GM23338 (cell line): ENCODE measurements around the gene ARMH4. TPM values are rescaled to one million over a fixed set of nuclear protein-coding genes. Genes with fewer than 3 reads are reported as not detected.

Source experiments
- ATAC-seq: fragments of 200-7000 bp; cut with Tn5 transposase; 3 replicates; pipeline ENCODE4 v1.9.1; 2020
- DNase-seq: peaks from one replicate; pipeline ENCODE4 v3.0.0-alpha.2; 2015; ENCODE audit warnings: low spot score
- H2AFZ ChIP-seq: fragments of 200-600 bp; sonication (generic); 2 replicates; pipeline ENCODE4 v1.8.0; 2016; ENCODE audit warnings: antibody characterized with exemption, mild to moderate bottlenecking, moderate library complexity
- H3F3A ChIP-seq: fragments of 200-600 bp; sonication (generic); replicated peaks from 2 replicates; pipeline ENCODE4 v1.8.0; 2017; ENCODE audit warnings: antibody characterized with exemption, mixed run types, low read depth
- H3K27ac ChIP-seq: fragments of 200-600 bp; sonication (generic); 2 replicates; pipeline ENCODE4 v1.6.1; 2016; ENCODE audit warnings: low read depth
- H3K27me3 ChIP-seq: fragments of 200-600 bp; sonication (generic); 2 replicates; pipeline ENCODE4 v1.8.0; 2016; ENCODE audit warnings: mild to moderate bottlenecking, mixed run types, moderate library complexity; ENCODE audit not compliant: insufficient read depth
- H3K36me3 ChIP-seq: fragments of 200-600 bp; sonication (generic); 2 replicates; pipeline ENCODE4 v1.8.0; 2016; ENCODE audit warnings: mild to moderate bottlenecking; ENCODE audit not compliant: insufficient read depth
- H3K4me1 ChIP-seq: fragments of 200-600 bp; sonication (generic); 2 replicates; pipeline ENCODE4 v1.8.0; 2016; ENCODE audit warnings: mild to moderate bottlenecking, moderate library complexity; ENCODE audit not compliant: insufficient read depth
- H3K4me2 ChIP-seq: fragments of 200-600 bp; sonication (generic); 2 replicates; pipeline ENCODE4 v1.7.1; 2017; ENCODE audit warnings: mixed run types
- H3K4me3 ChIP-seq: fragments of 200-600 bp; sonication (generic); 2 replicates; pipeline ENCODE4 v1.6.1; 2016; ENCODE audit warnings: mixed run types
- H3K79me2 ChIP-seq: fragments of 200-600 bp; sonication (generic); replicated peaks from 2 replicates; pipeline ENCODE4 v1.8.0; 2017; ENCODE audit warnings: mild to moderate bottlenecking; ENCODE audit not compliant: insufficient read depth
- H3K9me2 ChIP-seq: fragments of 200-600 bp; sonication (generic); 2 replicates; pipeline ENCODE4 v1.8.0; 2017; ENCODE audit not compliant: insufficient read depth
- H4K20me1 ChIP-seq: fragments of 200-600 bp; sonication (generic); replicated peaks from 2 replicates; pipeline ENCODE4 v1.8.0; 2017; ENCODE audit warnings: mild to moderate bottlenecking; ENCODE audit not compliant: insufficient read depth
- H3K27ac Mint-ChIP-seq: 2 replicates; pipeline ENCODE4 v1.8.0; 2020; ENCODE audit warnings: inconsistent platforms, mild to moderate bottlenecking, moderate library complexity, mixed read lengths
- H3K27me3 Mint-ChIP-seq: 3 replicates; pipeline ENCODE4 v1.8.0; 2022; ENCODE audit warnings: low read depth, mild to moderate bottlenecking, moderate library complexity, mixed read lengths, inconsistent platforms; ENCODE audit not compliant: insufficient read depth, poor library complexity
- H3K36me3 Mint-ChIP-seq: 3 replicates; pipeline ENCODE4 v1.8.0; 2021; ENCODE audit warnings: low read depth, mild to moderate bottlenecking, inconsistent platforms, moderate library complexity, mixed read lengths
- H3K4me1 Mint-ChIP-seq: 3 replicates; pipeline ENCODE4 v1.8.0; 2020; ENCODE audit warnings: mild to moderate bottlenecking, inconsistent platforms, mixed read lengths
- H3K4me3 Mint-ChIP-seq: 3 replicates; pipeline ENCODE4 v1.8.0; 2021; ENCODE audit warnings: moderate library complexity, mild to moderate bottlenecking, inconsistent platforms, mixed read lengths
- H3K9me3 Mint-ChIP-seq: 3 replicates; pipeline ENCODE4 v1.8.0; 2020; ENCODE audit warnings: moderate library complexity, mild to moderate bottlenecking, inconsistent platforms, mixed read lengths
- CREB1 ChIP-seq: fragments of 250-450 bp; sonication (Bioruptor Pico); IDR thresholded peaks from 2 replicates; pipeline ENCODE4 v1.5.0; 2020; ENCODE audit warnings: low read depth, mild to moderate bottlenecking, moderate library complexity
- CTCF ChIP-seq, 2 experiments: fragments of 200-600 bp in 1 of 2; sonication (generic) in 1 of 2; conservative IDR thresholded peaks; 2 replicates each; pipeline versions ENCODE4 v1.5.1 to v1.6.1; 2016 to 2017; ENCODE audit warnings: antibody characterized with exemption in 2 of 2, low read depth in 2 of 2, mild to moderate bottlenecking in 2 of 2, moderate library complexity in 1 of 2
- ETS1 ChIP-seq: IDR thresholded peaks from 2 replicates; pipeline ENCODE4 v1.6.1; 2016; ENCODE audit warnings: antibody characterized with exemption
- EZH2 ChIP-seq: fragments of 200-600 bp; sonication (generic); IDR thresholded peaks from one replicate; pipeline ENCODE4 v1.8.0; 2017; ENCODE audit warnings: antibody characterized with exemption, mild to moderate bottlenecking, low read depth; ENCODE audit not compliant: unreplicated experiment
- EZH2phosphoT487 ChIP-seq: fragments of 200-600 bp; sonication (generic); IDR thresholded peaks from one replicate; pipeline ENCODE4 v1.8.1; 2018; ENCODE audit warnings: antibody characterized with exemption; ENCODE audit not compliant: unreplicated experiment
- JUNB ChIP-seq: IDR thresholded peaks from one replicate; pipeline ENCODE4 v1.6.1; 2016; ENCODE audit warnings: antibody characterized with exemption; ENCODE audit not compliant: unreplicated experiment
- NANOG ChIP-seq: IDR thresholded peaks from 2 replicates; pipeline ENCODE4 v1.6.1; 2016; ENCODE audit warnings: antibody characterized with exemption, borderline replicate concordance
- POLR2AphosphoS5 ChIP-seq: IDR thresholded peaks from 2 replicates; pipeline ENCODE4 v1.6.1; 2016; ENCODE audit warnings: antibody characterized with exemption, low read depth
- REST ChIP-seq: IDR thresholded peaks from one replicate; pipeline ENCODE4 v1.6.1; 2018; ENCODE audit warnings: antibody characterized with exemption; ENCODE audit not compliant: unreplicated experiment
- STAT1 ChIP-seq: IDR thresholded peaks from one replicate; pipeline ENCODE4 v1.6.1; 2016; ENCODE audit warnings: antibody characterized with exemption; ENCODE audit not compliant: unreplicated experiment
- ZNF114 ChIP-seq: fragments of 250-450 bp; sonication (Bioruptor Pico); IDR thresholded peaks from 2 replicates; pipeline ENCODE4 v1.5.0; 2020; ENCODE audit warnings: mild to moderate bottlenecking, moderate library complexity
- polyA plus RNA-seq: library from polyadenylated mRNA; unstranded; fragments of >200 nt; fragmentation: Nextera tagmentation; extraction: Ambion mirVana; gene quantifications from 2 replicates; pipeline ENCODE4 v1.2.1, GENCODE V29; 2016
- total RNA-seq: library from RNA; depleted of rRNA; stranded (reverse); fragments of >200 nt; shearing (Covaris generic); gene quantifications from 2 replicates; pipeline ENCODE4 v1.2.3, GENCODE V29; 2014

ARMH4 gene
- total and polyA plus RNA-seq, 2 experiments from 2014 or later: 15.5 to 20.2 TPM

- TF ChIP-seq ETS1 (no peak), STAT1 (no peak), CTCF (conservative IDR thresholded peaks at IDR 0.05; ENCODE audit: low read depth in 2 of 2) (no peak)
Measured at GRCh38 chr14:58160561-58160960, 8.5 kb upstream of the ARMH4 start (continued).

- Mint-ChIP-seq H3K4me3 (peak overlapping the region; percentile 88), H3K27ac (no peak overlapping the region), H3K36me3 (no peaks in the 10 kb centered on the region), H3K27me3 (peaks cover 16% of the 10 kb centered on the region), H3K9me3 (no peaks in the 10 kb centered on the region), H3K4me1 (peaks cover 36% of the 10 kb centered on the region)
- H3K27ac ChIP-seq: no peak overlapping the region
- peak overlapping the region; percentile 96 for H3K4me3 ChIP-seq
- peaks cover 8% of the 10 kb centered on the region; the same call in 1 of the 2 replicates for H3F3A ChIP-seq
- peaks cover 22% of the 10 kb centered on the region for H3K27me3 ChIP-seq
- no peaks in the 10 kb centered on the region for H3K79me2 ChIP-seq
- H3K36me3 ChIP-seq: no peaks in the 10 kb centered on the region
- H3K4me2 ChIP-seq: peak overlapping the region; percentile 99
- DNase-seq (peak; percentile 64), ATAC-seq (peak; percentile 73)
- 0 out of 2 replicates have a peak, but pooled peaks cover 5% of the 10 kb centered on the region for H4K20me1 ChIP-seq
- H3K4me1 ChIP-seq: peaks cover 39% of the 10 kb centered on the region
- no peaks in the 10 kb centered on the region; the same call in 1 of the 2 replicates for H3K9me2 ChIP-seq
- peak overlapping the region; percentile 99 for H2AFZ ChIP-seq
- TF ChIP-seq EZH2phosphoT487 (no peak), EZH2 (no peak), REST (no peak), CTCF (conservative IDR thresholded peaks at IDR 0.05; ENCODE audit: low read depth in 2 of 2) (no peak), JUNB (no peak), POLR2AphosphoS5 (no peak), CREB1 (CRISPR knock-in tag) (no peak), ETS1 (no peak), ZNF114 (CRISPR knock-in tag) (no peak), NANOG (no peak)
Measured at GRCh38 chr14:58151133-58152013, 640 bp downstream of the ARMH4 start.
